Activated naive CD4-positive, alpha-beta T cell treated with anti-CD3 and anti-CD28 coated beads for 36 hours (primary cell): ENCODE data around the gene SNRNP70. TPM values are rescaled to one million over a fixed set of nuclear protein-coding genes. Genes with fewer than 3 reads are reported as not detected.
"Not testable (repeated sequence)": the region's sequence is repeated elsewhere in the genome, so short reads cannot be mapped to it uniquely, and the experiment has no call there.

Source experiments
- CTCF ChIA-PET: fragments of 350-600 bp; sonication (Branson Sonifier 250); formaldehyde crosslinking; loops from one replicate; lab custom pipeline; 2021; ENCODE audit warnings: antibody characterized with exemption; lab: Charles Lee
- DNase-seq: peaks from one replicate; pipeline ENCODE4 v3.0.0-alpha.2; 2020
- H3K27ac Mint-ChIP-seq: one replicate; pipeline ENCODE4 v1.8.0; 2021; ENCODE audit warnings: mild to moderate bottlenecking, mixed read lengths
- H3K27me3 Mint-ChIP-seq: one replicate; pipeline ENCODE4 v1.8.0; 2021; ENCODE audit warnings: low read depth, mixed read lengths
- H3K36me3 Mint-ChIP-seq: one replicate; pipeline ENCODE4 v1.8.0; 2021; ENCODE audit warnings: low read depth, mixed read lengths
- H3K4me1 Mint-ChIP-seq: one replicate; pipeline ENCODE4 v1.8.0; 2021; ENCODE audit warnings: low read depth, mixed read lengths
- H3K4me3 Mint-ChIP-seq: one replicate; pipeline ENCODE4 v1.8.0; 2021; ENCODE audit warnings: mild to moderate bottlenecking, moderate library complexity, mixed read lengths
- H3K9me3 Mint-ChIP-seq: one replicate; pipeline ENCODE4 v1.8.0; 2021; ENCODE audit warnings: mixed read lengths
- intact Hi-C: fragments of 100-400 bp; cut with micrococcal nuclease; formaldehyde crosslinking; loops from one replicate; pipeline ENCODE4 v1.15.1; 2023
- total RNA-seq, 2 experiments: library from RNA; stranded (reverse); gene quantifications; one replicate each; pipeline ENCODE4 v1.2.3, GENCODE V29; 2021

Gene SNRNP70
- total RNA-seq, 2 experiments from 2014 or later, result 163 to 166 TPM

- peaks cover 54% of the 10 kb centered on the region for H3K27me3 Mint-ChIP-seq
- not testable (repeated sequence) for DNase-seq, H3K36me3 Mint-ChIP-seq, H3K4me3 Mint-ChIP-seq, H3K9me3 Mint-ChIP-seq, H3K27ac Mint-ChIP-seq
- intact Hi-C loops, result loop anchor here (1.0 to 5.0 kb wide), 2 partner anchors 49 to 89 kb away; partner anchors contain the start of gene CGB7
- CTCF ChIA-PET, result interaction anchor here (0.6 to 2.2 kb wide), 13 partner anchors 12 to 335 kb away, joined by 3 to 11 read pairs (median 4); partner anchors contain the start of genes GYS1 and RUVBL2
- peaks cover 30% of the 10 kb centered on the region for H3K4me1 Mint-ChIP-seq
These were observed 61.1 kb downstream of the SNRNP70 start for GRCh38 chr19:49146408-49146770.

GRCh38 chr19:49148044-49148682 lies 62.9 kb downstream of the SNRNP70 start:
- no peak for DNase-seq
- CTCF ChIA-PET, result interaction anchor here (0.6 to 3.2 kb wide), 5 partner anchors 12 to 155 kb away, joined by 3 to 9 read pairs (median 3); partner anchors contain the start of genes GYS1, LIN7B and RUVBL2
- Mint-ChIP-seq H3K27ac (no peak overlapping the region), H3K36me3 (no peaks in the 10 kb centered on the region), H3K4me1 (peaks cover 24% of the 10 kb centered on the region), H3K27me3 (peaks cover 66% of the 10 kb centered on the region), H3K4me3 (peak overlapping the region; percentile 13), H3K9me3 (no peaks in the 10 kb centered on the region)
- intact Hi-C loops, result loop anchor here (5.0 kb wide), 1 partner anchor 91 kb away; the partner anchor contains the start of gene CGB7

DNA sequence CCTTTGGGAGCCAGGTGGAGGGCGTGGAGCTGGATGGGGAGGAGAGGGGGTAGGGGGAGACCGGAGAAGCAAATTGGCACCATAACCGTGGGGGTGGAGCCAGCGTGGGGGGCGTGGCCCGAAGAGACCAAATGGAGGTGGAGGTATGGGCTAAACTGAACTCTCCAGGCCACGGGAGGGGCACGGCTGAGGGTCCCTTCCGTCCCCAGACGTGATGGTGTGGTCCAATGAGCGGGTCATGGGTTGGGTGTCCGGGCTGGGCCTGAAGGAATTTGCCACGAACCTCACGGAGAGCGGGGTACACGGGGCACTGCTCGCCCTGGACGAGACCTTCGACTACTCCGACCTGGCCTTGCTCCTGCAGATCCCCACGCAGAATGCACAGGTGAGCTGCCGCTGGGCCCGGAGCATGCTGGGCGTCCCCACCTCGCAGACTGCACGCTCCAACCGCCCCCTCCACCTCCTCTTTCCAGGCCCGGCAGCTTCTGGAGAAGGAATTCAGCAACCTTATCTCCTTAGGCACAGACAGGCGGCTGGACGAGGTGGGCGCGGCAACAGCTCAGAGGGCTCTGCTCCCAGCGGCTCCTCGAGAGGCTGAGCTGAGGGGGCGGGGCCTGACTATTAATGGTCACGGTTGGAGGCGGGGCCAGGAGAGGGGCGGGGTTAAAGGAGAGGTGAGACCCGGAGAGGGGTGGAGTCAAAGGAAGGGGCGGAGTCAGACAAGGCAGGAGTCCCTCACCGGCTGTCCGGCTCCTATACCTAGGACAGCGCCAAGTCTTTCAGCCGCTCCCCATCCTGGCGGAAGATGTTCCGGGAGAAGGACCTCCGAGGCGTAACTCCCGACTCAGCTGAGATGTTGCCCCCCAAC lies 63.8 kb downstream of the SNRNP70 start:
- H3K36me3 Mint-ChIP-seq, result no peaks in the 10 kb centered on the region
- peaks cover 24% of the 10 kb centered on the region for H3K4me1 Mint-ChIP-seq
- H3K4me3 Mint-ChIP-seq, result peak overlapping the region; percentile 51
- DNase-seq, result peak; percentile 93
- H3K27me3 Mint-ChIP-seq, result peaks cover 74% of the 10 kb centered on the region
- intact Hi-C loops, result loop anchor here (1.0 to 5.0 kb wide), 2 partner anchors 92 to 156 kb away; partner anchors contain the start of genes CGB7, GYS1 and RUVBL2
- CTCF ChIA-PET, result interaction anchor here (1.0 to 3.2 kb wide), 4 partner anchors 35 to 156 kb away, joined by 4 to 9 read pairs (median 9); partner anchors contain the start of genes GYS1, LIN7B and RUVBL2
- no peaks in the 10 kb centered on the region for H3K9me3 Mint-ChIP-seq
- no peak overlapping the region for H3K27ac Mint-ChIP-seq

DNA sequence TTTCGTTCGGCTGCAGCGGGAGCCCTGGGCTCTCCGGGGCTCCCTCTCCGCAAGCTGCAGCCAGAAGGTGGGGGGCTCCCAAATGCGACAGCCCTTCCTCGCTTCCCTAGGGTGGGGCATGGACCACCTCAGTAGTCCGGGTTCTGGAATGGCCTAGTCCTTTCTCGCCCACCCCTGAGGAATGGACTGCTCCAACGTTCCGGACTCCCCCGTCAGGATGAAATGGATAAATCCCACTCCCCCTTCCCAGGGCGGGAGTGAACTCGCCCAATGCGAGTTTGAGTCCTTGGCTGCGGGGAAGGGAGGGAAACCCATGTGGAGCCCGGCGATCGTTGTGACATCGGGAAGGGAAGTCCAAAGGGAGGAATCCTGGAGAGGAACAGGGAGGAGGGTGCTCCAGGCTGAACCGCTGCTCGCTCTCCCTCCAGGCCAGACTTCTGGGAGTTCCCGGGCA lies 64.4 kb downstream of the SNRNP70 start:
- DNase-seq, result no peak
- Mint-ChIP-seq H3K4me3 (peak overlapping the region; percentile 71), H3K36me3 (no peaks in the 10 kb centered on the region), H3K27ac (no peak overlapping the region), H3K27me3 (peaks cover 81% of the 10 kb centered on the region), H3K9me3 (no peaks in the 10 kb centered on the region), H3K4me1 (peaks cover 24% of the 10 kb centered on the region)
- intact Hi-C loops, result loop anchor here (1.0 to 5.0 kb wide), 3 partner anchors 31 to 156 kb away; partner anchors contain the start of genes C19orf73, CGB7, GYS1 and PPFIA3
- CTCF ChIA-PET, result interaction anchor here (1.0 to 3.2 kb wide), 3 partner anchors 35 to 52 kb away, joined by 4 to 9 read pairs (median 9); partner anchors contain the start of gene LIN7B

DNA sequence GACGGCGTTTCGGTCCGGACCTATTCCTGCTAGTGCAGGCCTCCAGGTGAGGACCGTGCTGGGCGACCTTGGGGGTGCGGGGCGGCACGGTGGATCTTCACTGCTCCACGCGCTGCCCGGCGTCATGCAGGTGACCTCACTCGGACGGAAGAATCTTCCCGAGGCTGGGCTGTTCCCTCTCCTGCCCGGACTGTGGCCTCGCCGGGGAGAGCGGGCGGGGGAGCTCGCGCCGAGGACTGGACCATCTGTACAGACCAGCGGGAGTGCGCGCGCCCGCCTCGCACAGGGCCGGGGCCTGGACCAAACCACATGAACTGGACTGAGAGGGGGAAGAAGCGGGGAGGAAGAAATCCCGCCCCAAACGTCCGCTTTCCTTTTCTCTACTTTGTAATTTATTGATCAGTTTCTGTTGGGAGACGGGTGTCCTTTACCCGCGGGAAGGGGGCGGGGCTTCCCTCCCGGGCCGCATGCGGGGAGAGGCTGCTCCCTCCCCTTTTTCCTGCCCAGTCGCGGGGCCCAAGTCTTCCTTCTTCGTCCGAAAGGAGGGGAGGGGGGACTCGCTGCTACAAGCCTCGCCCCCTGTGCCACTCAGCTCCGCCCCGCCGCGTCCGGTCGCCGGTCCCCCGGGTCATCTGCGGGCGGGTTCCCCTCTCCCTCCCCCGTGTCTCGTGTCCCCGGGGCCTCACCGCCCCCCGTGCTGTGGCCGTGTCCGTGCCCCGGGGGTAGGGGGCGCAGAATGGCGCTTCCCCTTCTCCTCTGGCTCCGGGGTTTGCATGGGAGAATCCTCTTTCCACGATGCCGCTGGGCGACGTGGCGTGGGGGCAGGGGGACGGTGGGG lies 65.1 kb downstream of the SNRNP70 start:
- H3K36me3 Mint-ChIP-seq, result no peaks in the 10 kb centered on the region
- DNase-seq, result peak; percentile 63
- H3K4me1 Mint-ChIP-seq, result peaks cover 24% of the 10 kb centered on the region
- intact Hi-C loops, result loop anchor here (2.0 kb wide), 1 partner anchor 32 kb away; the partner anchor contains the start of genes C19orf73 and PPFIA3
- H3K27ac Mint-ChIP-seq, result no peak overlapping the region
- CTCF ChIA-PET, result interaction anchor here (0.9 to 3.2 kb wide), 4 partner anchors 36 to 661 kb away, joined by 4 to 9 read pairs (median 4); partner anchors contain the start of gene LIN7B
- H3K4me3 Mint-ChIP-seq, result peak overlapping the region; percentile 71
- peaks cover 82% of the 10 kb centered on the region for H3K27me3 Mint-ChIP-seq
- H3K9me3 Mint-ChIP-seq, result no peaks in the 10 kb centered on the region

GRCh38 chr19:49150944-49151243 lies 65.6 kb downstream of the SNRNP70 start:
- no peak for DNase-seq
- CTCF ChIA-PET, result interaction anchor here (0.5 to 3.2 kb wide), 4 partner anchors 37 to 661 kb away, joined by 4 to 9 read pairs (median 4); partner anchors contain the start of gene LIN7B
- Mint-ChIP-seq H3K4me3 (peak overlapping the region; percentile 24), H3K4me1 (peaks cover 20% of the 10 kb centered on the region), H3K27me3 (peaks cover 80% of the 10 kb centered on the region), H3K9me3 (no peaks in the 10 kb centered on the region), H3K27ac (no peak overlapping the region), H3K36me3 (no peaks in the 10 kb centered on the region)
- intact Hi-C loops, result loop anchor here (2.0 kb wide), 1 partner anchor 32 kb away; the partner anchor contains the start of genes C19orf73 and PPFIA3

GRCh38 chr19:49151267-49152118 lies 66.2 kb downstream of the SNRNP70 start:
- no peaks in the 10 kb centered on the region for H3K9me3 Mint-ChIP-seq
- peaks cover 20% of the 10 kb centered on the region for H3K4me1 Mint-ChIP-seq
- H3K27ac Mint-ChIP-seq, result no peak overlapping the region
- H3K27me3 Mint-ChIP-seq, result peaks cover 80% of the 10 kb centered on the region
- intact Hi-C loops, result loop anchor here (2.0 kb wide), 1 partner anchor 33 kb away; the partner anchor contains the start of genes C19orf73 and PPFIA3
- DNase-seq, result peak; percentile 52
- H3K4me3 Mint-ChIP-seq, result no peak overlapping the region
- CTCF ChIA-PET, result interaction anchor here (0.5 to 3.2 kb wide), 4 partner anchors 37 to 662 kb away, joined by 4 to 9 read pairs (median 4); partner anchors contain the start of gene LIN7B
- no peaks in the 10 kb centered on the region for H3K36me3 Mint-ChIP-seq

DNA sequence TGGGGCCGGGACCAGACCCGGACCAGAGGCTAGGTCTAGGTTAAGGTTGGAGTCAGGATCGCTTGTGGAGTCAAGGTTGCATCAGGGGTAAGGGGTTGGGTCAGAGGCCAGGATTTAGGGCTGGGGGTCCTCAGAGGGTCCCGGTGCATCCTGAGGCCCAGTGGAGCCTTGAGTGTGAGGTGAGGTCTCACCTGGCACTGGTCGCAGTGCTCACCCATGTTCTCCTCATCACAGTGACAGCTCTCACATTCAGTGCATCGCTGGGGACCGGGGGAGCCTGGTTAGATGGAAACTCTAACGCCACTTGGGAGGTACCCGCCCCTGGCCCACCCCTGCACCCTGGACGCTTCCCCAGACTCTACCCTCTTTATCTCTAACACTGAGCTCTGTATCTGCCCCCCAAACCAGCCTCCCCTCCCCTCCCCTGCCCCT lies 66.9 kb downstream of the SNRNP70 start:
- intact Hi-C loops, result no loop called here
- H3K27me3 Mint-ChIP-seq, result peaks cover 77% of the 10 kb centered on the region
- no peak for DNase-seq
- peaks cover 20% of the 10 kb centered on the region for H3K4me1 Mint-ChIP-seq
- H3K4me3 Mint-ChIP-seq, result no peak overlapping the region
- no peak overlapping the region for H3K27ac Mint-ChIP-seq
- no peaks in the 10 kb centered on the region for H3K9me3 Mint-ChIP-seq
- CTCF ChIA-PET, result no interaction called here
- no peaks in the 10 kb centered on the region for H3K36me3 Mint-ChIP-seq

- H3K4me1 Mint-ChIP-seq, result peaks cover 24% of the 10 kb centered on the region
- CTCF ChIA-PET, result no interaction called here
- no peak overlapping the region for H3K4me3 Mint-ChIP-seq
- H3K27me3 Mint-ChIP-seq, result peaks cover 77% of the 10 kb centered on the region
- intact Hi-C loops, result no loop called here
- no peaks in the 10 kb centered on the region for H3K9me3 Mint-ChIP-seq
- H3K36me3 Mint-ChIP-seq, result no peaks in the 10 kb centered on the region
- no peak for DNase-seq
- no peak overlapping the region for H3K27ac Mint-ChIP-seq
These were observed 68.0 kb downstream of the SNRNP70 start for GRCh38 chr19:49153167-49153809.

GRCh38 chr19:49154279-49154678 lies 69.0 kb downstream of the SNRNP70 start:
- no peaks in the 10 kb centered on the region for H3K36me3 Mint-ChIP-seq
- intact Hi-C loops, result no loop called here
- no peak overlapping the region for H3K4me3 Mint-ChIP-seq
- no peak for DNase-seq
- H3K9me3 Mint-ChIP-seq, result no peaks in the 10 kb centered on the region
- peaks cover 72% of the 10 kb centered on the region for H3K27me3 Mint-ChIP-seq
- H3K4me1 Mint-ChIP-seq, result peaks cover 23% of the 10 kb centered on the region
- H3K27ac Mint-ChIP-seq, result no peak overlapping the region
- CTCF ChIA-PET, result no interaction called here
